ENCODE data around the gene PRKCE.

- TF ChIP-seq, protein P1, sequence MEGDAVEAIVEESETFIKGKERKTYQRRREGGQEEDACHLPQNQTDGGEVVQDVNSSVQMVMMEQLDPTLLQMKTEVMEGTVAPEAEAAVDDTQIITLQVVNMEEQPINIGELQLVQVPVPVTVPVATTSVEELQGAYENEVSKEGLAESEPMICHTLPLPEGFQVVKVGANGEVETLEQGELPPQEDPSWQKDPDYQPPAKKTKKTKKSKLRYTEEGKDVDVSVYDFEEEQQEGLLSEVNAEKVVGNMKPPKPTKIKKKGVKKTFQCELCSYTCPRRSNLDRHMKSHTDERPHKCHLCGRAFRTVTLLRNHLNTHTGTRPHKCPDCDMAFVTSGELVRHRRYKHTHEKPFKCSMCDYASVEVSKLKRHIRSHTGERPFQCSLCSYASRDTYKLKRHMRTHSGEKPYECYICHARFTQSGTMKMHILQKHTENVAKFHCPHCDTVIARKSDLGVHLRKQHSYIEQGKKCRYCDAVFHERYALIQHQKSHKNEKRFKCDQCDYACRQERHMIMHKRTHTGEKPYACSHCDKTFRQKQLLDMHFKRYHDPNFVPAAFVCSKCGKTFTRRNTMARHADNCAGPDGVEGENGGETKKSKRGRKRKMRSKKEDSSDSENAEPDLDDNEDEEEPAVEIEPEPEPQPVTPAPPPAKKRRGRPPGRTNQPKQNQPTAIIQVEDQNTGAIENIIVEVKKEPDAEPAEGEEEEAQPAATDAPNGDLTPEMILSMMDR (conservative IDR thresholded peaks at IDR 0.05; ENCODE audit: low read depth in 2 of 2): no peak
- TF ChIP-seq EZH2 (IDR thresholded peaks at IDR 0.05; ENCODE audit: low read depth, unreplicated experiment) (no peak), REST (IDR thresholded peaks at IDR 0.05; ENCODE audit: unreplicated experiment) (no peak)
These were observed 414.6 kb downstream of the PRKCE start for GRCh38 chr2:46066116-46066515.
